HUDEP-2 (cell line): ENCODE measurements around the gene HIRA.

Experiments used
- DNase-seq, 76 experiments: peaks; one replicate each; lab custom pipeline; 2025; ENCODE audit not compliant: unreplicated experiment in 76 of 76; lab: John Stamatoyannopoulos, UW

HIRA gene

GRCh38 chr22:19358703-19359553 is 72.6 kb downstream of the HIRA start:
- no peak for DNase-seq

- DNase-seq = no peak
Observed at GRCh38 chr22:19358195-19358594, 73.3 kb downstream of the HIRA start.

- DNase-seq = no peak
Observed at GRCh38 chr22:19357270-19358105, 74.0 kb downstream of the HIRA start.

GRCh38 chr22:19356708-19357269 is 74.7 kb downstream of the HIRA start:
- DNase-seq = no peak

- DNase-seq = no peak
Observed at GRCh38 chr22:19355413-19356157, 75.9 kb downstream of the HIRA start.

GRCh38 chr22:19354201-19354600 is 77.3 kb downstream of the HIRA start:
- DNase-seq = no peak

- no peak for DNase-seq
Observed at GRCh38 chr22:19353363-19354131, 78.0 kb downstream of the HIRA start.

GRCh38 chr22:19352766-19353165 is 78.8 kb downstream of the HIRA start:
- no peak for DNase-seq

GRCh38 chr22:19352217-19352616 is 79.3 kb downstream of the HIRA start:
- no peak for DNase-seq

- DNase-seq = no peak
Observed at GRCh38 chr22:19351604-19352003, 79.9 kb downstream of the HIRA start.

- no peak for DNase-seq
Observed at GRCh38 chr22:19350947-19351346, 80.6 kb downstream of the HIRA start.

GRCh38 chr22:19350476-19350859 is 81.1 kb downstream of the HIRA start:
- no peak for DNase-seq

GRCh38 chr22:19349778-19350475 is 81.6 kb downstream of the HIRA start:
- no peak for DNase-seq

GRCh38 chr22:19346677-19347265 is 84.8 kb downstream of the HIRA start:
- no peak for DNase-seq

- DNase-seq = no peak
Observed at GRCh38 chr22:19344420-19344819, 87.1 kb downstream of the HIRA start.

- no peak for DNase-seq
Observed at GRCh38 chr22:19343470-19343869, 88.1 kb downstream of the HIRA start.

GRCh38 chr22:19341500-19341899 is 90.0 kb downstream of the HIRA start:
- no peak for DNase-seq

GRCh38 chr22:19337137-19337536 is 94.4 kb downstream of the HIRA start:
- no peak for DNase-seq
